Measurements from ENCODE around the gene TMPRSS4.

The TMPRSS4 gene

GRCh38 chr11:118080296-118080695 is 3.4 kb downstream of the TMPRSS4 start:
- DNase-seq (ENCODE audit: low read depth): no peak

- DNase-seq (ENCODE audit: low read depth): no peak
Observed at GRCh38 chr11:118081241-118081958, 4.5 kb downstream of the TMPRSS4 start.

GRCh38 chr11:118082880-118083552 is 6.1 kb downstream of the TMPRSS4 start:
- DNase-seq (ENCODE audit: low read depth): no peak

- DNase-seq (ENCODE audit: low read depth): no peak
Observed at GRCh38 chr11:118084247-118084646, 7.4 kb downstream of the TMPRSS4 start.

GRCh38 chr11:118084656-118085055 is 7.8 kb downstream of the TMPRSS4 start:
- DNase-seq (ENCODE audit: low read depth): no peak

- DNase-seq (ENCODE audit: low read depth): no peak
Observed at GRCh38 chr11:118086913-118087768, 10.3 kb downstream of the TMPRSS4 start, which contains the start of gene SMIM35. SMIM35 (minus strand) TSS chr11:118086963; CDS start chr11:118086757, 206 bp downstream.

GRCh38 chr11:118087931-118088330 is 11.1 kb downstream of the TMPRSS4 start:
- DNase-seq (ENCODE audit: low read depth): no peak

- no peak for DNase-seq (ENCODE audit: low read depth)
Observed at GRCh38 chr11:118088531-118088930, 11.7 kb downstream of the TMPRSS4 start.

GRCh38 chr11:118090545-118091162 is 13.8 kb downstream of the TMPRSS4 start:
- no peak for DNase-seq (ENCODE audit: low read depth)

- DNase-seq (ENCODE audit: low read depth): no peak
Observed at GRCh38 chr11:118091690-118092089, 14.8 kb downstream of the TMPRSS4 start.

- no peak for DNase-seq (ENCODE audit: low read depth)
Observed at GRCh38 chr11:118092907-118093571, 16.2 kb downstream of the TMPRSS4 start.

- DNase-seq (ENCODE audit: low read depth): no peak
Observed at GRCh38 chr11:118095493-118095892, 18.6 kb downstream of the TMPRSS4 start.

- DNase-seq (ENCODE audit: low read depth): no peak
Observed at GRCh38 chr11:118095967-118096367, 19.1 kb downstream of the TMPRSS4 start.

- no peak for DNase-seq (ENCODE audit: low read depth)
Observed at GRCh38 chr11:118098996-118099837, 22.3 kb downstream of the TMPRSS4 start.

GRCh38 chr11:118099838-118100556 is 23.1 kb downstream of the TMPRSS4 start:
- DNase-seq (ENCODE audit: low read depth): no peak

- DNase-seq (ENCODE audit: low read depth): no peak
Observed at GRCh38 chr11:118100691-118101232, 23.9 kb downstream of the TMPRSS4 start.

GRCh38 chr11:118102721-118103261 is 25.9 kb downstream of the TMPRSS4 start:
- DNase-seq (ENCODE audit: low read depth): no peak

- DNase-seq (ENCODE audit: low read depth): no peak
Observed at GRCh38 chr11:118104491-118104890, 27.6 kb downstream of the TMPRSS4 start.

GRCh38 chr11:118105657-118106305 is 28.9 kb downstream of the TMPRSS4 start:
- no peak for DNase-seq (ENCODE audit: low read depth)
